Mucosa of descending colon (tissue), 3 donors: ENCODE results near the gene TAF5L. TPM values are rescaled to one million over a fixed set of nuclear protein-coding genes. Genes with fewer than 3 reads are reported as not detected.

Experiments used
- ATAC-seq: fragments of 200-7000 bp; cut with Tn5 transposase; one replicate; pipeline ENCODE4 v1.9.1; 2020; ENCODE audit warnings: mild to moderate bottlenecking, moderate library complexity
- DNase-seq, 3 donors: peaks; one replicate each; pipeline ENCODE4 v3.0.0-alpha.2; 2020
- H3K36me3 ChIP-seq: fragments of 200-600 bp; one replicate; pipeline ENCODE4 v1.8.0; 2021; ENCODE audit warnings: low read depth, mild to moderate bottlenecking
- H3K4me1 ChIP-seq: fragments of 200-600 bp; one replicate; pipeline ENCODE4 v1.8.0; 2021; ENCODE audit warnings: low read depth, mild to moderate bottlenecking
- H3K4me3 ChIP-seq: fragments of 200-600 bp; one replicate; pipeline ENCODE4 v1.8.0; 2021; ENCODE audit warnings: mild to moderate bottlenecking
- H3K9me3 ChIP-seq: fragments of 200-600 bp; one replicate; pipeline ENCODE4 v1.8.0; 2021; ENCODE audit warnings: mild to moderate bottlenecking
- CTCF ChIP-seq: fragments of 200-600 bp; IDR thresholded peaks from one replicate; pipeline ENCODE4 v1.8.0; 2022; ENCODE audit warnings: antibody characterized with exemption, mild to moderate bottlenecking
- intact Hi-C, 2 donors: fragments of 100-400 bp; cut with DNase I in 1 of 2; cut with micrococcal nuclease in 1 of 2; formaldehyde crosslinking; loops; one replicate each; pipeline versions ENCODE4 v1.11.0 to v1.11.1; 2022; cut with DNase I, micrococcal nuclease
- total RNA-seq, 3 donors: library from RNA; stranded (reverse); fragmentation: NEBNext Ultra II Directional in 2 of 3; extraction: Animal tissue kit (Norgen Biotek cat#: 25700) in 2 of 3; gene quantifications; one replicate each; pipeline versions ENCODE4 v1.2.1 to v1.2.4, GENCODE V29; 2021 to 2023
- donor health status: DM: no; HTN: no; CAD: no; lungs with moderate emphysema.
- donor health status: DM: no; HTN: no; CAD: no.
- donor health status: DM: no; HTN: yes; CAD: no.

Gene TAF5L
- total RNA-seq, 3 donors from 2014 or later: 21.1 to 25.1 (median 23.4) TPM

GRCh38 chr1:229642376-229642775 lies 16.5 kb upstream of the TAF5L start:
- H3K9me3 ChIP-seq: no peaks in the 10 kb centered on the region
- H3K36me3 ChIP-seq: no peaks in the 10 kb centered on the region
- H3K4me1 ChIP-seq: no peaks in the 10 kb centered on the region
- TF ChIP-seq CTCF: no peak
- H3K4me3 ChIP-seq: no peak overlapping the region
- DNase-seq (no peak), ATAC-seq (no peak)
- intact Hi-C loops: no loop called here

- intact Hi-C loops: no loop called here
- Histone ChIP-seq H3K36me3 (no peaks in the 10 kb centered on the region), H3K4me1 (no peaks in the 10 kb centered on the region), H3K4me3 (no peak overlapping the region), H3K9me3 (no peaks in the 10 kb centered on the region)
- no peak for ATAC-seq
- no peak for TF ChIP-seq CTCF
- no peak for DNase-seq
Observed at GRCh38 chr1:229641306-229641705, 15.4 kb upstream of the TAF5L start.

- TF ChIP-seq CTCF: no peak
- intact Hi-C loops: no loop called here
- Histone ChIP-seq H3K9me3 (no peaks in the 10 kb centered on the region), H3K36me3 (no peaks in the 10 kb centered on the region), H3K4me3 (no peak overlapping the region), H3K4me1 (no peaks in the 10 kb centered on the region)
- ATAC-seq (peak; percentile 81), DNase-seq (peak; percentile 56 to 64 (median 61))
Observed at GRCh38 chr1:229640455-229640854, 14.5 kb upstream of the TAF5L start.

GRCh38 chr1:229637746-229638145 lies 11.8 kb upstream of the TAF5L start:
- H3K9me3 ChIP-seq: no peaks in the 10 kb centered on the region
- intact Hi-C loops: no loop called here
- no peaks in the 10 kb centered on the region for H3K36me3 ChIP-seq
- no peak for DNase-seq
- H3K4me3 ChIP-seq: no peak overlapping the region
- no peaks in the 10 kb centered on the region for H3K4me1 ChIP-seq
- TF ChIP-seq CTCF: no peak
- ATAC-seq: no peak

GRCh38 chr1:229636042-229636441 lies 10.1 kb upstream of the TAF5L start:
- DNase-seq (no peak), ATAC-seq (no peak)
- intact Hi-C loops: no loop called here
- no peak for TF ChIP-seq CTCF
- no peak overlapping the region for H3K4me3 ChIP-seq
- no peaks in the 10 kb centered on the region for H3K36me3 ChIP-seq
- H3K9me3 ChIP-seq: no peaks in the 10 kb centered on the region
- no peaks in the 10 kb centered on the region for H3K4me1 ChIP-seq

GRCh38 chr1:229631966-229632365 lies 6.0 kb upstream of the TAF5L start:
- no peak for ATAC-seq
- no peaks in the 10 kb centered on the region for H3K36me3 ChIP-seq

More at GRCh38 chr1:229631966-229632365, 6.0 kb upstream of the TAF5L start:
- no peak for DNase-seq
- Histone ChIP-seq H3K9me3 (no peaks in the 10 kb centered on the region), H3K4me1 (peaks cover 4% of the 10 kb centered on the region), H3K4me3 (no peak overlapping the region)
- TF ChIP-seq CTCF: no peak
- intact Hi-C loops: no loop called here
